AG04449 (cell line): ENCODE results near the gene JAK1.

ENCODE experiments used
- CTCF ChIA-PET: fragments of 350-600 bp; formaldehyde crosslinking; extraction: SDS; loops from one replicate; lab custom pipeline; 2021; ENCODE audit warnings: antibody characterized with exemption; lab: Yijun Ruan, JAX
- POLR2A ChIA-PET: fragments of 400-600, 350-600 bp; formaldehyde crosslinking; extraction: SDS; loops from one replicate; lab custom pipeline; 2020; ENCODE audit warnings: antibody characterized with exemption, inconsistent platforms; lab: Yijun Ruan, JAX
- DNase-seq: peaks from one replicate; pipeline ENCODE4 v3.0.0-alpha.2; 2010; ENCODE audit warnings: low read depth, low spot score
- H3K4me3 ChIP-seq: 2 replicates; pipeline ENCODE4 v1.5.1; 2011; ENCODE audit warnings: low read depth, mild to moderate bottlenecking, control low read depth, low read length
- TF ChIP-seq, protein P1 (sequence below): IDR thresholded peaks from one replicate; pipeline ENCODE4 v1.5.1; 2011; ENCODE audit warnings: mild to moderate bottlenecking, moderate library complexity, low read length, control low read depth, inconsistent platforms; ENCODE audit not compliant: insufficient read depth; ENCODE audit errors: missing control alignments

JAK1 gene

DNA sequence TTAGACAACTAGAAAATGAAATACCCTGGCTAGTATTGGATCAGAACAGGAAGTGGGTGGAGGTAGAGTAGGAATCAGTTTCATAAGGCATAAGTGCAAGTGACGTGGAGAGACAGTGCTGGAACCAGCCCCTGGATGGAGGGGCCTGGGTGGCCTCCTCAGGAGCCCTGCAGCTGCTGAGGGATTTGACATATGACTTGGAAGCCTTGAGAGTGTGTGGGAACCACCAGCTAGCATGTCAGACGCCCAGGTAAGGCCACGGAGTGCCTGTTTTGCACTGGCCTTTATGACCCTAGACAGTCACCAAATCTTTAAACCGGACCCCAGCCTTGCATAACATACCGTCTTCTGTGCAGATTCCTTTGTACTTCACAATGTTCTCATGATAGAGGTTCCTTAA, 127.1 kb downstream of the JAK1 start:
- TF ChIP-seq, protein P1, sequence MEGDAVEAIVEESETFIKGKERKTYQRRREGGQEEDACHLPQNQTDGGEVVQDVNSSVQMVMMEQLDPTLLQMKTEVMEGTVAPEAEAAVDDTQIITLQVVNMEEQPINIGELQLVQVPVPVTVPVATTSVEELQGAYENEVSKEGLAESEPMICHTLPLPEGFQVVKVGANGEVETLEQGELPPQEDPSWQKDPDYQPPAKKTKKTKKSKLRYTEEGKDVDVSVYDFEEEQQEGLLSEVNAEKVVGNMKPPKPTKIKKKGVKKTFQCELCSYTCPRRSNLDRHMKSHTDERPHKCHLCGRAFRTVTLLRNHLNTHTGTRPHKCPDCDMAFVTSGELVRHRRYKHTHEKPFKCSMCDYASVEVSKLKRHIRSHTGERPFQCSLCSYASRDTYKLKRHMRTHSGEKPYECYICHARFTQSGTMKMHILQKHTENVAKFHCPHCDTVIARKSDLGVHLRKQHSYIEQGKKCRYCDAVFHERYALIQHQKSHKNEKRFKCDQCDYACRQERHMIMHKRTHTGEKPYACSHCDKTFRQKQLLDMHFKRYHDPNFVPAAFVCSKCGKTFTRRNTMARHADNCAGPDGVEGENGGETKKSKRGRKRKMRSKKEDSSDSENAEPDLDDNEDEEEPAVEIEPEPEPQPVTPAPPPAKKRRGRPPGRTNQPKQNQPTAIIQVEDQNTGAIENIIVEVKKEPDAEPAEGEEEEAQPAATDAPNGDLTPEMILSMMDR, result no peak
- H3K4me3 ChIP-seq, result no peak overlapping the region
- no peak for DNase-seq
- ChIA-PET CTCF (no interaction called here), POLR2A (interaction anchor here (0.5 kb wide), 1 partner anchor 409 kb away, joined by 4 read pairs; no protein-coding TSS in a partner anchor)

DNA sequence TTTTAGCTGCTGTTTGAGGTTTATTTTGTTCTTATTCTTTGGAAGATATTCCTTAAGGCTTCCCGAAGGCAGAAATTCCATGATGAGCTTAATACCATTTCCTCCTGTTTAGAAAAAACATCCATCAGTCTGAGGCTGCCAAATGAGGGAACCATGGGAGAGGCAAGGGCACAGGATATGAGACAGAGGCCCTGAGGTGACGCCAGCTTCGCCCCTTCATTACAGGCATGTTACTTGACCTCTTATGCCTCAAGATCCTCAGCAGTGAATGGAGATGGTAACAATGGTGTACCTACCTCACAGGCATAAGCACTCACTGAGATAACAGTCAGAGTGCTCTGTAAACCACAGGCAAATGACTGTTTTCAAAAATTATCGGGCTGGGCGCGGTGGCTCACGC, 127.9 kb downstream of the JAK1 start:
- no peak for DNase-seq
- CTCF ChIA-PET, result interaction anchor here (1.0 kb wide), 2 partner anchors 146 to 569 kb away, joined by 3 read pairs; no protein-coding TSS in a partner anchor
- POLR2A ChIA-PET, result no interaction called here
- TF ChIP-seq, protein P1, result no peak
- H3K4me3 ChIP-seq, result no peak overlapping the region

GRCh38 chr1:64836802-64837201, 129.5 kb downstream of the JAK1 start:
- DNase-seq, result no peak
- ChIA-PET POLR2A (no interaction called here), CTCF (interaction anchor here (0.9 to 1.0 kb wide), 2 partner anchors 12 to 161 kb away, joined by 3 read pairs; no protein-coding TSS in a partner anchor)
- H3K4me3 ChIP-seq, result no peak overlapping the region
- TF ChIP-seq, protein P1, result no peak

DNA sequence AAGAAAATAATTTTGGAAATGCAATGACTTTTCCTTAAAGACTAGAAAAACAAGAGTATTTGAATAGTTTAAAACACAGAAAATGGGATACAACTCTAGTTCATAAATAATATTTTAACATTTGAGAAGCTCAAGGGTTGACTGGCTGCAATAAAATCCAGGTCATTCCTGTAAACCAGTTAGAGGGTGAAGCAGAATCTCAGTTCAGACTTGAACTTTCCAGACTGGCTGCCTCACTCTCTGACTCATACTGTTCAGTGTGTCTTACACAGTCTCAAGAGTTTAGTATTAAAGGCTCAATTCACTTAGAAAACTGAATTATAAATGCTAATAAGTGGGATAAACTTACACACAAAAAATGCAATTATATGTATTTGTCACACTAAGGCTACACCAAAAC, 131.6 kb downstream of the JAK1 start:
- CTCF ChIA-PET, result interaction anchor here (1.4 to 4.5 kb wide), 2 partner anchors 11 to 565 kb away, joined by 4 to 28 read pairs; no protein-coding TSS in a partner anchor

GRCh38 chr1:64830030-64830651, 136.2 kb downstream of the JAK1 start:
- TF ChIP-seq, protein P1, result no peak
- H3K4me3 ChIP-seq, result no peak overlapping the region
- ChIA-PET POLR2A (no interaction called here), CTCF (interaction anchor here (0.8 to 1.5 kb wide), 3 partner anchors 560 to 564 kb away, joined by 3 to 8 read pairs (median 3); no protein-coding TSS in a partner anchor)
- no peak for DNase-seq

More for the DNA sequence above, 131.6 kb downstream of the JAK1 start:
- H3K4me3 ChIP-seq, result no peak overlapping the region
- peak; percentile 49 for DNase-seq
- POLR2A ChIA-PET, result no interaction called here
- TF ChIP-seq, protein P1, result no peak

GRCh38 chr1:64829411-64830029, 136.8 kb downstream of the JAK1 start:
- DNase-seq, result no peak
- TF ChIP-seq, protein P1, result no peak
- no peak overlapping the region for H3K4me3 ChIP-seq
- POLR2A ChIA-PET, result no interaction called here
- CTCF ChIA-PET, result interaction anchor here (0.8 to 1.5 kb wide), 4 partner anchors 144 to 563 kb away, joined by 3 to 8 read pairs (median 3); no protein-coding TSS in a partner anchor
